Neural cell (in vitro differentiated cells): ENCODE measurements around the gene XPO4. TPM values are rescaled to one million over a fixed set of nuclear protein-coding genes. Genes with fewer than 3 reads are reported as not detected.
"Not testable (repeated sequence)": the region's sequence is repeated elsewhere in the genome, so short reads cannot be mapped to it uniquely, and the experiment has no call there.

Experiments used
- H2AFZ ChIP-seq: fragments of 200-600, 300-800 bp; sonication (generic), shearing (Covaris generic); 2 replicates; pipeline ENCODE4 v1.6.0; 2014; ENCODE audit warnings: low read depth, mild to moderate bottlenecking, antibody characterized with exemption, low read length, moderate library complexity
- H3F3A ChIP-seq: fragments of 200-600 bp; shearing (Covaris generic); 2 replicates; pipeline ENCODE4 v1.6.1; 2016; ENCODE audit warnings: mild to moderate bottlenecking, moderate library complexity, mixed read lengths, antibody characterized with exemption, low read length; ENCODE audit not compliant: insufficient read depth, poor library complexity, severe bottlenecking
- H3K27ac ChIP-seq: fragments of 200-600, 300-800 bp; sonication (generic), shearing (Covaris generic); 2 replicates; pipeline ENCODE4 v1.5.1; 2014; ENCODE audit warnings: mild to moderate bottlenecking, low read length, moderate library complexity
- H3K27me3 ChIP-seq: fragments of 300-800, 200-600 bp; sonication (generic), shearing (Covaris generic); 2 replicates; pipeline ENCODE4 v1.6.0; 2014; ENCODE audit warnings: mild to moderate bottlenecking, low read depth, low read length, moderate library complexity; ENCODE audit not compliant: insufficient read depth
- H3K36me3 ChIP-seq: fragments of 300-800, 200-600 bp; sonication (generic), shearing (Covaris generic); 2 replicates; pipeline ENCODE4 v1.5.1; 2014; ENCODE audit warnings: mild to moderate bottlenecking, antibody characterized with exemption, low read length, moderate library complexity; ENCODE audit not compliant: insufficient read depth
- H3K4me2 ChIP-seq: fragments of 300-800, 200-600 bp; sonication (generic), shearing (Covaris generic); 2 replicates; pipeline ENCODE4 v1.6.0; 2014; ENCODE audit warnings: mild to moderate bottlenecking, low read length
- H3K4me3 ChIP-seq: fragments of 300-800, 200-600 bp; sonication (generic), shearing (Covaris generic); 2 replicates; pipeline ENCODE4 v1.5.1; 2014; ENCODE audit warnings: mild to moderate bottlenecking, low read length, moderate library complexity
- H3K79me2 ChIP-seq: fragments of 200-600 bp; shearing (Covaris generic); replicated peaks from 2 replicates; pipeline ENCODE4 v1.6.0; 2014; ENCODE audit warnings: mild to moderate bottlenecking, low read length, moderate library complexity; ENCODE audit not compliant: insufficient read depth
- H3K9ac ChIP-seq: fragments of 300-800, 200-600 bp; sonication (generic), shearing (Covaris generic); 2 replicates; pipeline ENCODE4 v1.6.1; 2016; ENCODE audit warnings: mild to moderate bottlenecking, low read length, mixed read lengths
- H3K9me2 ChIP-seq: fragments of 200-600 bp; shearing (Covaris generic); 2 replicates; pipeline ENCODE4 v1.6.1; 2016; ENCODE audit warnings: mild to moderate bottlenecking, low read length, mixed read lengths; ENCODE audit not compliant: insufficient read depth
- H3K9me3 ChIP-seq: fragments of 200-600, 300-800 bp; sonication (generic), shearing (Covaris generic); 2 replicates; pipeline ENCODE4 v1.6.1; 2016; ENCODE audit warnings: mild to moderate bottlenecking, mixed run types, low read length, moderate library complexity, mixed read lengths
- H4K20me1 ChIP-seq: fragments of 200-600 bp; shearing (Covaris generic); 2 replicates; pipeline ENCODE4 v1.6.1; 2016; ENCODE audit warnings: mild to moderate bottlenecking, mixed run types; ENCODE audit not compliant: insufficient read depth
- EP300 ChIP-seq: fragments of 450-650 bp; conservative IDR thresholded peaks from 2 replicates; pipeline ENCODE4 v1.6.1; 2014; ENCODE audit warnings: antibody characterized with exemption, mild to moderate bottlenecking, moderate library complexity; ENCODE audit not compliant: poor library complexity, severe bottlenecking
- EZH2 ChIP-seq: fragments of 200-600, 300-800 bp; shearing (Covaris generic), sonication (generic); IDR thresholded peaks from 2 replicates; pipeline ENCODE4 v1.6.1; 2014; ENCODE audit warnings: antibody characterized with exemption, low read length, borderline replicate concordance, mild to moderate bottlenecking; ENCODE audit not compliant: insufficient read depth, poor library complexity, severe bottlenecking
- MXI1 ChIP-seq: fragments of 450-650 bp; conservative IDR thresholded peaks from 2 replicates; pipeline ENCODE4 v1.6.1; 2014; ENCODE audit warnings: antibody characterized with exemption, mild to moderate bottlenecking; ENCODE audit not compliant: poor library complexity, severe bottlenecking
- POLR2AphosphoS5 ChIP-seq: IDR thresholded peaks from 2 replicates; pipeline ENCODE4 v1.6.1; 2012
- RAD21 ChIP-seq: fragments of 450-650 bp; conservative IDR thresholded peaks from 2 replicates; pipeline ENCODE4 v1.6.1; 2014; ENCODE audit warnings: antibody characterized with exemption, mild to moderate bottlenecking, moderate library complexity
- SMC3 ChIP-seq: fragments of 450-650 bp; conservative IDR thresholded peaks from 2 replicates; pipeline ENCODE4 v1.6.1; 2014; ENCODE audit warnings: antibody characterized with exemption, mild to moderate bottlenecking, moderate library complexity; ENCODE audit not compliant: poor library complexity
- TAF1 ChIP-seq: IDR thresholded peaks from 2 replicates; pipeline ENCODE4 v1.6.1; 2012; ENCODE audit warnings: low read depth
- polyA plus RNA-seq: library from polyadenylated mRNA; depleted of rRNA; stranded (reverse); fragments of >200 nt; gene quantifications from 2 replicates; pipeline ENCODE4 v1.2.3, GENCODE V29; 2014
- TF ChIP-seq, protein P1 (sequence below): fragments of 450-650 bp; IDR thresholded peaks from 2 replicates; pipeline ENCODE4 v1.5.1; 2014; ENCODE audit warnings: antibody characterized with exemption, mild to moderate bottlenecking, moderate library complexity; ENCODE audit not compliant: poor library complexity, severe bottlenecking
- TF ChIP-seq, protein P2 (sequence below): IDR thresholded peaks from 2 replicates; pipeline ENCODE4 v1.6.1; 2012; ENCODE audit warnings: borderline replicate concordance

The XPO4 gene
- polyA plus RNA-seq, 1 donor from 2014 or later: 13.0 TPM

DNA sequence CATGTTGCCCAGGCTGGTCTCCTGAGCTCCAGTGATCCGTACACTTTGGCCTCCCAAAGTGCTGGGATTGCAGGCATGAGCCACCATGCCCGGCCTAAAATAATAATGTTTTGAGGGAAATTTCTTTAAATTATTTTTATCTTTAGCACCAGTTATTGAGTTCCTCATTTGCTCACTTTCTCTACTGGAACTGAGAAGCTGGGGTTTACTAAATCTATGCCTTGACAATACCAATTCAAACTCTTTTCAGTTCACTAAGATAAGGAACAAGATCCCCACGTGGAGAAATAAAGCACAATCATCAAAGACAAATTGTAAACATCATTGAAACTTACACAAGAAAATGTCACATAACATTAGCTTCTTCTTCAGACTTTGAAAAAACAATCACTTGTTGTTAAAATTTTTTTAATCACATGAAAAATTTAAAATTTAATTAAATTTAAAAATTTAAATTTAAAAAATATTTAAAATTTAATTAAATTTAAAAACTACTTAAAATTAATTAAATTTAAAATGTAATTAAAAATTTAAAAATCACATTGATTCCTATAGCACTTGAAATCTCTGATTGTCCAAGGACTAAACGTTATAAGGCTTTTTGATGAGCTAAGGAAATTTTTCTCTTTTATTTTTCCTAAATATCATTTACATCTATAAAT lies 25.2 kb upstream of the XPO4 start (continued):
- TF ChIP-seq, protein P1, sequence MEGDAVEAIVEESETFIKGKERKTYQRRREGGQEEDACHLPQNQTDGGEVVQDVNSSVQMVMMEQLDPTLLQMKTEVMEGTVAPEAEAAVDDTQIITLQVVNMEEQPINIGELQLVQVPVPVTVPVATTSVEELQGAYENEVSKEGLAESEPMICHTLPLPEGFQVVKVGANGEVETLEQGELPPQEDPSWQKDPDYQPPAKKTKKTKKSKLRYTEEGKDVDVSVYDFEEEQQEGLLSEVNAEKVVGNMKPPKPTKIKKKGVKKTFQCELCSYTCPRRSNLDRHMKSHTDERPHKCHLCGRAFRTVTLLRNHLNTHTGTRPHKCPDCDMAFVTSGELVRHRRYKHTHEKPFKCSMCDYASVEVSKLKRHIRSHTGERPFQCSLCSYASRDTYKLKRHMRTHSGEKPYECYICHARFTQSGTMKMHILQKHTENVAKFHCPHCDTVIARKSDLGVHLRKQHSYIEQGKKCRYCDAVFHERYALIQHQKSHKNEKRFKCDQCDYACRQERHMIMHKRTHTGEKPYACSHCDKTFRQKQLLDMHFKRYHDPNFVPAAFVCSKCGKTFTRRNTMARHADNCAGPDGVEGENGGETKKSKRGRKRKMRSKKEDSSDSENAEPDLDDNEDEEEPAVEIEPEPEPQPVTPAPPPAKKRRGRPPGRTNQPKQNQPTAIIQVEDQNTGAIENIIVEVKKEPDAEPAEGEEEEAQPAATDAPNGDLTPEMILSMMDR: no peak
- TF ChIP-seq POLR2AphosphoS5: no peak

DNA sequence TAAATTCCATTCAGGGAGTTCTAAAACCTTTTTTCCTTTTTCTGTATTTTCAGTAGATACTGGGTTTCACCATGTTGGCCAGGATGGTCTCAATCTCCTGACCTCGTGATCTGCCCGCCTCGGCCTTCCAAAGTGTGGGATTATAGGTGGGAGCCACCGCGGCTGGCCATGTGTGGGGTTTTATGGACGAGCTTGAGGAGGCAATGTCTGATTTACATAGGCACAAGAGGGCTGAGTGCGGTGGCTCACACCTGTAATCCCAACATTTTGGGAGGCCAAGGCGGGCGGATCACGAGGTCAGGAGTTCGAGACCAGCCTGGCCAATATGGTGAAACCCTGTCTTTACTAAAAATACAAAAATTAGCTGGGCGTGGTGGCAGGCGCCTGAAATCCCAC lies 22.8 kb upstream of the XPO4 start:
- H4K20me1 ChIP-seq, H3K9me3 ChIP-seq, H3K4me3 ChIP-seq, H3K79me2 ChIP-seq, H3K27ac ChIP-seq, H2AFZ ChIP-seq, H3K4me2 ChIP-seq, H3F3A ChIP-seq, H3K36me3 ChIP-seq, H3K9ac ChIP-seq, H3K27me3 ChIP-seq, H3K9me2 ChIP-seq: not testable (repeated sequence)

DNA sequence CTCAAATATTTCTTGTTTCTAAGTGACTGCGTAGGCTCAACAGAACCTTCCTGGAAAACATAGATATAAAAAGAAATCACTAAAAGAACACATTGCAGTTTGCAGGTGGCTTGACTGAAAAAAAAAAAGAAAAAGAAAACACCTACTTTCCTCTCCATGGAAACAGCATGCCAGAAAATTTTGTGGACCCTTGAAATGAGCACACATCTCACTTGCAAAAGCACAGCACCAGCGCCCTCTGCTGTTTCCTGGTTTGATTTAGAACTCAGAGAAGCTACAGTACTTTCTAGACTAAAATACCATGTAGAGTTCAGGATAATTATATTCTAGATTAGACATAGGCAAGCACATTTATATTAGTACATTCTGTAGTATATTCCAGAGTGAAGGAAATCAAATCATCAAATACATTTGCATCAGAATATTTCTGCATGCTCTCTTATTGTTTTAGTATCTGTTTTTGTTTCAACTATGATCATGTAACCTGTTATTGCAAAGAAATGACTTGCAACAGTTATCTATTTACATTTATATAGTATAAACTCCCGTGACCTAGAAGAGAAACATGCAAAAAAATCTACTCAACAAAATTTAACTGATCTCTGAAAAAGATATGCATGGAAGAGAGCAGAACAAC lies 22.3 kb upstream of the XPO4 start:
- Histone ChIP-seq H3K4me3 (no peak overlapping the region), H3K4me2 (no peak overlapping the region), H3K9ac (no peak overlapping the region), H3K27ac (no peak overlapping the region), H3K9me3 (no peaks in the 10 kb centered on the region), H3K9me2 (no peaks in the 10 kb centered on the region), H3K79me2 (no peaks in the 10 kb centered on the region), H3K36me3 (no peaks in the 10 kb centered on the region), H2AFZ (no peak overlapping the region), H4K20me1 (no peaks in the 10 kb centered on the region), H3K27me3 (no peaks in the 10 kb centered on the region), H3F3A (no peaks in the 10 kb centered on the region)
- no peak for TF ChIP-seq TAF1
- TF ChIP-seq, protein P2, sequence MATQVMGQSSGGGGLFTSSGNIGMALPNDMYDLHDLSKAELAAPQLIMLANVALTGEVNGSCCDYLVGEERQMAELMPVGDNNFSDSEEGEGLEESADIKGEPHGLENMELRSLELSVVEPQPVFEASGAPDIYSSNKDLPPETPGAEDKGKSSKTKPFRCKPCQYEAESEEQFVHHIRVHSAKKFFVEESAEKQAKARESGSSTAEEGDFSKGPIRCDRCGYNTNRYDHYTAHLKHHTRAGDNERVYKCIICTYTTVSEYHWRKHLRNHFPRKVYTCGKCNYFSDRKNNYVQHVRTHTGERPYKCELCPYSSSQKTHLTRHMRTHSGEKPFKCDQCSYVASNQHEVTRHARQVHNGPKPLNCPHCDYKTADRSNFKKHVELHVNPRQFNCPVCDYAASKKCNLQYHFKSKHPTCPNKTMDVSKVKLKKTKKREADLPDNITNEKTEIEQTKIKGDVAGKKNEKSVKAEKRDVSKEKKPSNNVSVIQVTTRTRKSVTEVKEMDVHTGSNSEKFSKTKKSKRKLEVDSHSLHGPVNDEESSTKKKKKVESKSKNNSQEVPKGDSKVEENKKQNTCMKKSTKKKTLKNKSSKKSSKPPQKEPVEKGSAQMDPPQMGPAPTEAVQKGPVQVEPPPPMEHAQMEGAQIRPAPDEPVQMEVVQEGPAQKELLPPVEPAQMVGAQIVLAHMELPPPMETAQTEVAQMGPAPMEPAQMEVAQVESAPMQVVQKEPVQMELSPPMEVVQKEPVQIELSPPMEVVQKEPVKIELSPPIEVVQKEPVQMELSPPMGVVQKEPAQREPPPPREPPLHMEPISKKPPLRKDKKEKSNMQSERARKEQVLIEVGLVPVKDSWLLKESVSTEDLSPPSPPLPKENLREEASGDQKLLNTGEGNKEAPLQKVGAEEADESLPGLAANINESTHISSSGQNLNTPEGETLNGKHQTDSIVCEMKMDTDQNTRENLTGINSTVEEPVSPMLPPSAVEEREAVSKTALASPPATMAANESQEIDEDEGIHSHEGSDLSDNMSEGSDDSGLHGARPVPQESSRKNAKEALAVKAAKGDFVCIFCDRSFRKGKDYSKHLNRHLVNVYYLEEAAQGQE: no peak
- no peak for TF ChIP-seq EZH2
- TF ChIP-seq SMC3: peak; percentile 91
- TF ChIP-seq EP300: no peak
- TF ChIP-seq MXI1: no peak
- TF ChIP-seq, protein P1: peak; percentile 86
- peak; percentile 86 for TF ChIP-seq RAD21
- no peak for TF ChIP-seq POLR2AphosphoS5
